H1 (cell line): ENCODE measurements around the gene TMEM164. TPM values are rescaled to one million over a fixed set of nuclear protein-coding genes. Genes with fewer than 3 reads are reported as not detected.

Experiments used
- ASH2L ChIP-seq: fragments of 200-600, 300-600 bp; sonication (generic); IDR thresholded peaks from one replicate; pipeline ENCODE4 v1.7.1; 2017; ENCODE audit warnings: low read length
- CBX8 ChIP-seq: fragments of 300-800, 300-1000 bp; sonication (generic); IDR thresholded peaks from 2 replicates; pipeline ENCODE4 v1.7.1; 2016; ENCODE audit warnings: low read depth, low read length, borderline replicate concordance
- CHD7 ChIP-seq: fragments of 300-600 bp; sonication (generic); IDR thresholded peaks from 2 replicates; pipeline ENCODE4 v1.7.1; 2012; ENCODE audit warnings: low read length, moderate library complexity, mild to moderate bottlenecking, inconsistent platforms; ENCODE audit not compliant: insufficient replicate concordance
- CREB1 ChIP-seq: IDR thresholded peaks from 2 replicates; pipeline ENCODE4 v1.6.1; 2012; ENCODE audit warnings: inconsistent platforms
- KDM5A ChIP-seq: fragments of 200-600 bp; IDR thresholded peaks from 2 replicates; pipeline ENCODE4 v1.7.1; 2012; ENCODE audit warnings: mild to moderate bottlenecking, low read length, inconsistent platforms, mixed read lengths
- MAFK ChIP-seq: IDR thresholded peaks from 2 replicates; pipeline ENCODE4 v1.6.1; 2012; ENCODE audit warnings: low read depth, mild to moderate bottlenecking, improper control_type of control experiment, low read length
- NANOG ChIP-seq: IDR thresholded peaks from 2 replicates; pipeline ENCODE4 v1.6.1; 2011; ENCODE audit warnings: low read length, low read depth, mild to moderate bottlenecking, inconsistent platforms; ENCODE audit not compliant: insufficient read depth, poor library complexity, severe bottlenecking
- SIX5 ChIP-seq: IDR thresholded peaks from 2 replicates; pipeline ENCODE4 v1.6.1; 2011; ENCODE audit warnings: mild to moderate bottlenecking, low read depth, low read length
- TBP ChIP-seq: IDR thresholded peaks from 2 replicates; pipeline ENCODE4 v1.6.1; 2011; ENCODE audit warnings: low read depth, low read length, improper control_type of control experiment
- polyA plus RNA-seq, 7 experiments: library from polyadenylated mRNA; depleted of rRNA in 3 of 7; stranded (reverse) in 5 of 7; unstranded in 2 of 7; fragments of >200 nt in 5 of 7; fragments of 200-250 nt in 2 of 7; gene quantifications; 1 replicate in 5 of 7; 2 replicates in 1 of 7; 4 replicates in 1 of 7; pipeline versions ENCODE4 v1.2.1 to v1.2.3, GENCODE V29; 2011 to 2013; ENCODE audit warnings: missing spikeins in 2 of 7, mixed read lengths in 2 of 7
- total RNA-seq: library from RNA; stranded (reverse); fragmentation: NEBNext Ultra II Directional; extraction: Animal tissue kit (Norgen Biotek cat#: 25700); gene quantifications from 2 replicates; pipeline ENCODE4 v1.2.1, GENCODE V29; 2021

The TMEM164 gene
- total and polyA plus RNA-seq, 2 of the 8 experiments (the other 6 are each of a cell fraction or from before 2014, with no cell fraction given): 7.3 to 14.8 TPM

GRCh38 chrX:110052303-110052702, 49.4 kb downstream of the TMEM164 start (continued):
- TF ChIP-seq CHD7: no peak
- no peak for TF ChIP-seq TBP
- TF ChIP-seq NANOG: no peak
- TF ChIP-seq CBX8: no peak
- no peak for TF ChIP-seq MAFK
- no peak for TF ChIP-seq ASH2L
- no peak for TF ChIP-seq CREB1
- no peak for TF ChIP-seq SIX5
- TF ChIP-seq KDM5A: no peak
- TF ChIP-seq, all 59 proteins: peak for 0
